Upper lobe of left lung (tissue), 4 donors: ENCODE data around the gene PCGF3.

Source experiments
- EP300 ChIP-seq, 4 donors: sonication (generic); formaldehyde crosslinking; IDR thresholded peaks; one replicate each; pipeline ENCODE4 v1.5.1; 2017; ENCODE audit warnings: antibody characterized with exemption in 4 of 4, control low read depth in 2 of 4
- POLR2A ChIP-seq, 4 donors: fragments of 450-650 bp; IDR thresholded peaks; one replicate each; pipeline ENCODE4 v1.5.1; 2016 to 2017; ENCODE audit warnings: antibody characterized with exemption in 4 of 4, mild to moderate bottlenecking in 2 of 4
- POLR2AphosphoS5 ChIP-seq, 2 donors: sonication (generic); formaldehyde crosslinking; IDR thresholded peaks; one replicate each; pipeline ENCODE4 v1.5.1; 2017; ENCODE audit warnings: antibody characterized with exemption in 2 of 2
- TF ChIP-seq, protein P1 (sequence below), 6 experiments: fragments of 450-650 bp in 4 of 6; fragments of 200-600 bp in 2 of 6; sonication (generic) in 2 of 6; IDR thresholded peaks; one replicate each; pipeline ENCODE4 v1.5.1; 2016 to 2019; ENCODE audit warnings: antibody characterized with exemption in 6 of 6

- TF ChIP-seq, protein P1, sequence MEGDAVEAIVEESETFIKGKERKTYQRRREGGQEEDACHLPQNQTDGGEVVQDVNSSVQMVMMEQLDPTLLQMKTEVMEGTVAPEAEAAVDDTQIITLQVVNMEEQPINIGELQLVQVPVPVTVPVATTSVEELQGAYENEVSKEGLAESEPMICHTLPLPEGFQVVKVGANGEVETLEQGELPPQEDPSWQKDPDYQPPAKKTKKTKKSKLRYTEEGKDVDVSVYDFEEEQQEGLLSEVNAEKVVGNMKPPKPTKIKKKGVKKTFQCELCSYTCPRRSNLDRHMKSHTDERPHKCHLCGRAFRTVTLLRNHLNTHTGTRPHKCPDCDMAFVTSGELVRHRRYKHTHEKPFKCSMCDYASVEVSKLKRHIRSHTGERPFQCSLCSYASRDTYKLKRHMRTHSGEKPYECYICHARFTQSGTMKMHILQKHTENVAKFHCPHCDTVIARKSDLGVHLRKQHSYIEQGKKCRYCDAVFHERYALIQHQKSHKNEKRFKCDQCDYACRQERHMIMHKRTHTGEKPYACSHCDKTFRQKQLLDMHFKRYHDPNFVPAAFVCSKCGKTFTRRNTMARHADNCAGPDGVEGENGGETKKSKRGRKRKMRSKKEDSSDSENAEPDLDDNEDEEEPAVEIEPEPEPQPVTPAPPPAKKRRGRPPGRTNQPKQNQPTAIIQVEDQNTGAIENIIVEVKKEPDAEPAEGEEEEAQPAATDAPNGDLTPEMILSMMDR (IDR thresholded peaks at IDR 0.05): no peak
- TF ChIP-seq POLR2AphosphoS5 (IDR thresholded peaks at IDR 0.05): no peak
- TF ChIP-seq POLR2A (IDR thresholded peaks at IDR 0.05): no peak
- TF ChIP-seq EP300 (IDR thresholded peaks at IDR 0.05): no peak
These were observed 708 bp upstream of the PCGF3 start for GRCh38 chr4:704971-705277.
